Upper lobe of left lung (tissue), 6 donors: ENCODE data around the gene TMEM200B. TPM values are rescaled to one million over a fixed set of nuclear protein-coding genes. Genes with fewer than 3 reads are reported as not detected.
A peak's percentile ranks its signal among the peaks of the same experiment; 100 is the strongest.

ENCODE experiments used
- ATAC-seq, 2 donors: fragments of 200-7000 bp; cut with Tn5 transposase; one replicate each; pipeline ENCODE4 v1.9.1; 2022; ENCODE audit warnings: mild to moderate bottlenecking in 2 of 2, moderate library complexity in 2 of 2; ENCODE audit not compliant: low FRiP score in 2 of 2
- DNase-seq, 2 donors: peaks; one replicate each; pipeline ENCODE4 v3.0.0-alpha.2; 2019 to 2020
- H3K27ac ChIP-seq, 4 donors: fragments of 200-600 bp; sonication (generic); one replicate each; pipeline ENCODE4 v1.5.1; 2016 to 2019
- H3K27me3 ChIP-seq, 4 donors: fragments of 200-600 bp; sonication (generic); one replicate each; pipeline ENCODE4 v1.5.1; 2017 to 2019
- H3K36me3 ChIP-seq, 4 donors: fragments of 200-600 bp; sonication (generic); one replicate each; pipeline ENCODE4 v1.5.1; 2016 to 2019
- H3K4me1 ChIP-seq, 4 donors: fragments of 200-600 bp; sonication (generic); one replicate each; pipeline ENCODE4 v1.5.1; 2018 to 2019
- H3K4me3 ChIP-seq, 4 donors: fragments of 200-600 bp; sonication (generic); one replicate each; pipeline ENCODE4 v1.5.1; 2017 to 2019; ENCODE audit warnings: mild to moderate bottlenecking in 2 of 4, moderate library complexity in 1 of 4
- H3K9me3 ChIP-seq, 4 donors: fragments of 200-600 bp; sonication (generic); one replicate each; pipeline ENCODE4 v1.5.1; 2018 to 2019
- EP300 ChIP-seq, 4 donors: sonication (generic); formaldehyde crosslinking; IDR thresholded peaks; one replicate each; pipeline ENCODE4 v1.5.1; 2017; ENCODE audit warnings: antibody characterized with exemption in 4 of 4, control low read depth in 2 of 4
- POLR2A ChIP-seq, 4 donors: fragments of 450-650 bp; IDR thresholded peaks; one replicate each; pipeline ENCODE4 v1.5.1; 2016 to 2017; ENCODE audit warnings: antibody characterized with exemption in 4 of 4, mild to moderate bottlenecking in 2 of 4
- POLR2AphosphoS5 ChIP-seq, 2 donors: sonication (generic); formaldehyde crosslinking; IDR thresholded peaks; one replicate each; pipeline ENCODE4 v1.5.1; 2017; ENCODE audit warnings: antibody characterized with exemption in 2 of 2
- WGBS, 2 donors: methylation state at CpG; one replicate each; pipeline ENCODE4 v1.1.5; 2017 to 2018; 5-methylcytosine and 5-hydroxymethylcytosine counted together
- total RNA-seq, 6 donors: library from RNA; depleted of rRNA in 4 of 6; stranded (reverse); fragments of >200 nt in 4 of 6; gene quantifications; one replicate each; pipeline versions ENCODE4 v1.1.0 to v1.2.1, GENCODE V29; 2016 to 2021
- TF ChIP-seq, protein P1 (sequence below), 6 experiments: fragments of 450-650 bp in 4 of 6; fragments of 200-600 bp in 2 of 6; sonication (generic) in 2 of 6; IDR thresholded peaks; one replicate each; pipeline ENCODE4 v1.5.1; 2016 to 2019; ENCODE audit warnings: antibody characterized with exemption in 6 of 6
- donor health status: DM: no; HTN: no; CAD: no; lungs with moderate emphysema.
- donor health status: DM: no; HTN: yes; CAD: no; lungs with severe emphysema.

TMEM200B gene
- total RNA-seq, 6 donors from 2014 or later = 2.1 to 6.6 (median 3.5) TPM

DNA sequence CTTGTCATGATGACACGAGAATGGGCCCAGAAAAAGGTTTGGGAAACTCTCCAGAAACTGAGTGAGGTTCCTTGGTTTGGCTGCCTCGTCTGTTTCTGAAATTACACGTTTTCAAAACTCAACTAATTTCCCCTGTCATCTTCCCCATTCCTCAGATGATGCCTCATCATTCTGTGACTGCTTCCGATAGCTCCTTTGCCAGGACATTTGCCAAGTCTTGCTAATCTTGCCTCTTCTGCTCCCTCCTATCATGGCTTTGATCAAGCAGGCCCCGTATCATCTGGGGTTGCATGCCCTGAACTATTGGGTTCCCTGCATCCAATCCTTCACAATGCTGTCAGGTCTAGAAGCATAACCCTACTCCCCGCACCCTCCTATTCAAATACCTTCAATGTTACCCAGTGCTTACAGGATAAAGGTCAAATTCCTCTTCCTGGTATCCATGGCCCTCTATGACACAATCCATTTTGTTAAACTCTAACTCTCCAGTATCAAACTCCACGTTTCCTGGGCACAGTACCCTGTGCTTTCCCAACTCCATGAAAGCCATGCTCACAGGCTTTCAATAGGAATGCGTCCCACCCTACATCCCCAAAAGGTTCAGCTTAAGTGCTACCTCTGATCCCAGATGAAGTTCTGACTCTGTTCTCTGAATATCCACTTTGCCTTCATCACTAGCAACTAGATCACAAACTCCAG, 22.2 kb upstream of the TMEM200B start:
- Histone ChIP-seq H3K9me3 (no peaks in the 10 kb centered on the region), H3K27ac (no peak overlapping the region), H3K36me3 (peaks cover 20 to 68% (median 50%) of the 10 kb centered on the region in 4 donors), H3K4me1 (no peaks in the 10 kb centered on the region), H3K27me3 (no peaks in the 10 kb centered on the region), H3K4me3 (no peak overlapping the region)
- TF ChIP-seq POLR2AphosphoS5 (IDR thresholded peaks at IDR 0.05) (no peak), POLR2A (IDR thresholded peaks at IDR 0.05) (no peak)
- TF ChIP-seq, protein P1, sequence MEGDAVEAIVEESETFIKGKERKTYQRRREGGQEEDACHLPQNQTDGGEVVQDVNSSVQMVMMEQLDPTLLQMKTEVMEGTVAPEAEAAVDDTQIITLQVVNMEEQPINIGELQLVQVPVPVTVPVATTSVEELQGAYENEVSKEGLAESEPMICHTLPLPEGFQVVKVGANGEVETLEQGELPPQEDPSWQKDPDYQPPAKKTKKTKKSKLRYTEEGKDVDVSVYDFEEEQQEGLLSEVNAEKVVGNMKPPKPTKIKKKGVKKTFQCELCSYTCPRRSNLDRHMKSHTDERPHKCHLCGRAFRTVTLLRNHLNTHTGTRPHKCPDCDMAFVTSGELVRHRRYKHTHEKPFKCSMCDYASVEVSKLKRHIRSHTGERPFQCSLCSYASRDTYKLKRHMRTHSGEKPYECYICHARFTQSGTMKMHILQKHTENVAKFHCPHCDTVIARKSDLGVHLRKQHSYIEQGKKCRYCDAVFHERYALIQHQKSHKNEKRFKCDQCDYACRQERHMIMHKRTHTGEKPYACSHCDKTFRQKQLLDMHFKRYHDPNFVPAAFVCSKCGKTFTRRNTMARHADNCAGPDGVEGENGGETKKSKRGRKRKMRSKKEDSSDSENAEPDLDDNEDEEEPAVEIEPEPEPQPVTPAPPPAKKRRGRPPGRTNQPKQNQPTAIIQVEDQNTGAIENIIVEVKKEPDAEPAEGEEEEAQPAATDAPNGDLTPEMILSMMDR (IDR thresholded peaks at IDR 0.05) = no peak
- DNase-seq (no peak), ATAC-seq (no peak)
- WGBS, 2 donors = 75 to 77% methylated on average over 8 of the region's 8 CpGs

DNA sequence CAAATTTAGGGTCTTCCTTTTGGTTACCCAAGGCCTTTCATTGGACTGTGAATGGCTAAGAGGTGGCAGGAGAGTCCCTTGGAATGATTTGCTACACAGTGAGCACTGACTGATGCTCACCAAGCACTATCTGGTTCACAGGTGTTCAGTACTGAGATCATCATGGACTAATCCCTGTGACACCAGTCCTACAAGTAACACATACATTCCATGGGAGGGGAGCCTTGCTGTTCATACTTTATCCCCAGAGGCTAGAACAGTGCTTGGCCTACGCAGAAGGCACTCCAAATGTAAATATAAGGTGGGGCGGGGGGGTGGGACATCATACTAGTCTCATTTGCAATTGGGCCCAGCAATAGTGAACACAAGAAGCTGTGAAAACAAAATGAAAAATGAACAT, 20.5 kb upstream of the TMEM200B start:
- Histone ChIP-seq H3K27me3 (no peaks in the 10 kb centered on the region), H3K4me1 (no peaks in the 10 kb centered on the region), H3K27ac (no peak overlapping the region), H3K9me3 (no peaks in the 10 kb centered on the region), H3K4me3 (no peak overlapping the region), H3K36me3 (peaks cover 9 to 51% (median 32%) of the 10 kb centered on the region in 4 donors)
- DNase-seq (no peak), ATAC-seq (no peak)
- no peak for TF ChIP-seq EP300 (IDR thresholded peaks at IDR 0.05)
- TF ChIP-seq, protein P1 (IDR thresholded peaks at IDR 0.05) = no peak
- no peak for TF ChIP-seq POLR2AphosphoS5 (IDR thresholded peaks at IDR 0.05)
- TF ChIP-seq POLR2A (IDR thresholded peaks at IDR 0.05) = no peak
- WGBS, 2 donors = 97 to 100% methylated on average over 2 of the region's 2 CpGs

DNA sequence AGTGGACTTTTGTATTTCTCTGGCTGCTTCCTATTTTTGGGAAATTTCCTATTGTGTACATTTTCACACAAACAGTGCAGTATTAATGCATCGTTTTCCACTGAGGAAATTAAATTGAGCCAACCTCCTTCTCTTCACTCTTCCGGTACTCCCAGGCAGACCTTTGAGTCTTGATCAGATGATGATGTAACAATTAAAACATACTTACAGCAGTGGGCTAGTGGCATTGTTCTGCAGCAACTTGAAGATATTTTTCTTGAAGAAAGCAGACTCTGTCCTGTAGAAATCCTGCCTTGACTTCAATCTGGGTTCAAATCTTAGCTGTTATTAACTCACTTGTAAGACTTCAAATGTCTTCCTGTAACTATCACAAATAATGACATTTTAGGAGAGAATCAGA, 19.0 kb upstream of the TMEM200B start:
- WGBS, 2 donors = 68 to 91% methylated on average over 2 of the region's 2 CpGs

DNA sequence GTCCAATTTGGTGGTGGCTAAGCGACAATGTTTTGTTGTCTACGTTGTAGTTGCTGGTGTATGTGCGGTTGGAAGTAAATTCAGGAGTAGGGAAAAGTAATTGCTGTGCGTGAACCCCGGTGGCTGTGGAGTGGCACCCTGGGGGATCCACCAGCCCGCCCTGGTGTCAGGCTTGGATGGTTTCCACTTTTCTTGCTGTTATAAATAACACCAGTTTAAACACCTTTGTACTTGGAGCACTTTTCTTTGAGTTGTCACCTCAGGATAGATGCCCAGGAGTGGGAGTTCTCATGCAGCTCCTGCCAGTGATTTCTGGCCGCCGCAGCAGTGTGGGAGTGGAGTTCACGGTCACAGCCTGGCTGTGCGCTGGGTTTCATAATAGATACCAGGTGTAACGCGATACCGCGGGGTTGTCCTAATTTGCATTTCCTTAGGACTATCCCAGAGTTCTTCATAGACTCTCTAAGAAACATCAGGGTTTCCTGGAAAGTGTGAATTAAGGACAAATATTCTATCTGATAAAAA, 12.8 kb upstream of the TMEM200B start:
- H3K9me3 ChIP-seq = no peaks in the 10 kb centered on the region
- H3K4me3 ChIP-seq = no peak overlapping the region
- TF ChIP-seq, protein P1 (IDR thresholded peaks at IDR 0.05) = no peak
- no peak for TF ChIP-seq POLR2A (IDR thresholded peaks at IDR 0.05)
- no peak for TF ChIP-seq POLR2AphosphoS5 (IDR thresholded peaks at IDR 0.05)
- TF ChIP-seq EP300 (IDR thresholded peaks at IDR 0.05) = no peak
- no peak overlapping the region for H3K27ac ChIP-seq
- 69 to 73% methylated on average over 14 of the region's 14 CpGs for WGBS, 2 donors
- no peaks in the 10 kb centered on the region for H3K27me3 ChIP-seq
- H3K36me3 ChIP-seq = no peaks in the 10 kb centered on the region
- ATAC-seq (peak in 1 of 2 donors; percentile 43), DNase-seq (no peak)
- peaks cover 7 to 13% (median 9%) of the 10 kb centered on the region in 4 donors for H3K4me1 ChIP-seq

More for the DNA sequence above, 19.0 kb upstream of the TMEM200B start:
- Histone ChIP-seq H3K4me3 (no peak overlapping the region), H3K9me3 (no peaks in the 10 kb centered on the region), H3K27ac (no peak overlapping the region), H3K27me3 (no peaks in the 10 kb centered on the region), H3K36me3 (peaks cover 0 to 37% (median 18%) of the 10 kb centered on the region in 4 donors), H3K4me1 (no peaks in the 10 kb centered on the region)
- no peak for DNase-seq
- no peak for ATAC-seq
- TF ChIP-seq, protein P1 (IDR thresholded peaks at IDR 0.05) = no peak
- TF ChIP-seq EP300 (IDR thresholded peaks at IDR 0.05) = no peak
- no peak for TF ChIP-seq POLR2A (IDR thresholded peaks at IDR 0.05)
- no peak for TF ChIP-seq POLR2AphosphoS5 (IDR thresholded peaks at IDR 0.05)

DNA sequence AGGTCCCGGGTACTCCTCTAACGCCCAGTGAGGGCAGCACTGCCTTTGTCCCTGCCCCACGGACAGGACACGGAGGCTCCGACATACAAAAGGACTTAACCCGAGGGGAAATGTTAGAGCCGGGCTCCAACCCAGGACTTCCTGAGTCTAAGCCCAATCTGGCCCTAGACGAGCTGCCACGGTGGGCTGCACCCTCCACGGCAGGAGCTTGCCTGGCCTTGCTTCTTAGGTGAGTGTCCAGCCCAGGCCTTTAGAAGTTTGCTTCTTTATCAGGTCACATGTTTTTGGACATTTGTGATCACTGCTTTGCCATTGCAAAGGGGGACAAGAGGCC, 11.0 kb upstream of the TMEM200B start:
- no peak overlapping the region for H3K27ac ChIP-seq
- H3K9me3 ChIP-seq = no peaks in the 10 kb centered on the region
- peaks cover 7 to 13% (median 9%) of the 10 kb centered on the region in 4 donors for H3K4me1 ChIP-seq
- no peaks in the 10 kb centered on the region for H3K36me3 ChIP-seq
- no peaks in the 10 kb centered on the region for H3K27me3 ChIP-seq
- TF ChIP-seq, protein P1 (IDR thresholded peaks at IDR 0.05) = no peak
- TF ChIP-seq POLR2AphosphoS5 (IDR thresholded peaks at IDR 0.05) = no peak
- TF ChIP-seq POLR2A (IDR thresholded peaks at IDR 0.05) = no peak
- no peak for TF ChIP-seq EP300 (IDR thresholded peaks at IDR 0.05)
- H3K4me3 ChIP-seq = no peak overlapping the region
- no peak for DNase-seq
- 77% methylated on average over 6 of the region's 10 CpGs; no CpG with 5 or more reads in 1 of the 2 donors for WGBS, 2 donors
- ATAC-seq = no peak
